Naive thymus-derived CD4-positive, alpha-beta T cell (primary cell): ENCODE results near the gene YLPM1. TPM values are rescaled to one million over a fixed set of nuclear protein-coding genes. Genes with fewer than 3 reads are reported as not detected.

Source experiments
- ATAC-seq: fragments of 150-1000 bp; cut with Tn5 transposase; 2 replicates; pipeline ENCODE4 v1.10.0; 2021; ENCODE audit warnings: mild to moderate bottlenecking, moderate library complexity
- CTCF ChIA-PET: fragments of 350-600 bp; sonication (Branson Sonifier 250); formaldehyde crosslinking; loops from one replicate; lab custom pipeline; 2021; ENCODE audit warnings: antibody characterized with exemption; lab: Charles Lee
- POLR2A ChIA-PET: fragments of 350-600 bp; sonication (Branson Sonifier 250); formaldehyde crosslinking; loops from one replicate; lab custom pipeline; 2021; ENCODE audit warnings: antibody characterized with exemption, inconsistent platforms; lab: Charles Lee
- DNase-seq, 9 donors: peaks; one replicate each; pipeline versions ENCODE4 v3.0.0 to v3.0.0-alpha.2; 2020 to 2022; ENCODE audit warnings: mixed read lengths in 1 of 9
- H3K27ac ChIP-seq: one replicate; pipeline ENCODE4 v1.7.0; 2013; ENCODE audit warnings: mild to moderate bottlenecking, low read depth, low read length, moderate library complexity
- H3K27me3 ChIP-seq, 2 donors: one replicate each; pipeline ENCODE4 v1.7.0; 2013; ENCODE audit warnings: low read length in 2 of 2, mild to moderate bottlenecking in 2 of 2, moderate library complexity in 2 of 2; ENCODE audit not compliant: control insufficient read depth in 2 of 2, insufficient read depth in 2 of 2
- H3K36me3 ChIP-seq, 3 experiments: 1 replicate in 2 of 3; 2 replicates in 1 of 3; pipeline ENCODE4 v1.7.0; 2013; ENCODE audit warnings: low read length in 3 of 3, mild to moderate bottlenecking in 3 of 3, moderate library complexity in 1 of 3; ENCODE audit not compliant: insufficient read depth in 3 of 3, control insufficient read depth in 2 of 3
- H3K4me1 ChIP-seq, 2 donors: one replicate each; pipeline ENCODE4 v1.7.0; 2013; ENCODE audit warnings: low read length in 2 of 2, mild to moderate bottlenecking in 2 of 2, moderate library complexity in 1 of 2; ENCODE audit not compliant: control insufficient read depth in 2 of 2, insufficient read depth in 2 of 2
- H3K4me3 ChIP-seq: 2 replicates; pipeline ENCODE4 v1.7.0; 2013; ENCODE audit warnings: mild to moderate bottlenecking, low read length
- H3K9me3 ChIP-seq, 3 experiments: 1 replicate in 2 of 3; 2 replicates in 1 of 3; pipeline ENCODE4 v1.7.0; 2013; ENCODE audit warnings: low read length in 3 of 3; ENCODE audit not compliant: control insufficient read depth in 2 of 3
- H3K27ac Mint-ChIP-seq, 9 donors: one replicate each; pipeline ENCODE4 v1.8.0; 2020 to 2022; ENCODE audit warnings: mixed read lengths in 9 of 9, mild to moderate bottlenecking in 8 of 9, moderate library complexity in 5 of 9, inconsistent platforms in 2 of 9
- H3K27me3 Mint-ChIP-seq, 5 donors: one replicate each; pipeline ENCODE4 v1.8.0; 2021 to 2022; ENCODE audit warnings: mixed read lengths in 5 of 5, mild to moderate bottlenecking in 1 of 5
- H3K36me3 Mint-ChIP-seq, 5 donors: one replicate each; pipeline ENCODE4 v1.8.0; 2020 to 2022; ENCODE audit warnings: mixed read lengths in 5 of 5, mild to moderate bottlenecking in 3 of 5, inconsistent platforms in 1 of 5
- H3K4me1 Mint-ChIP-seq, 7 donors: one replicate each; pipeline ENCODE4 v1.8.0; 2020 to 2022; ENCODE audit warnings: mixed read lengths in 7 of 7, mild to moderate bottlenecking in 3 of 7, inconsistent platforms in 1 of 7
- H3K4me3 Mint-ChIP-seq, 10 donors: one replicate each; pipeline ENCODE4 v1.8.0; 2020 to 2022; ENCODE audit warnings: mild to moderate bottlenecking in 10 of 10, mixed read lengths in 10 of 10, moderate library complexity in 6 of 10, inconsistent platforms in 2 of 10
- H3K9me3 Mint-ChIP-seq, 11 donors: one replicate each; pipeline ENCODE4 v1.8.0; 2020 to 2022; ENCODE audit warnings: mixed read lengths in 11 of 11, mild to moderate bottlenecking in 4 of 11, inconsistent platforms in 1 of 11, moderate library complexity in 1 of 11
- intact Hi-C, 2 donors: fragments of 100-400 bp; cut with micrococcal nuclease; formaldehyde crosslinking; loops; one replicate each; pipeline ENCODE4 v1.15.1; 2023
- polyA plus RNA-seq, 2 donors: library from polyadenylated mRNA; unstranded; fragments of 300-500 nt; fragmentation: Illumina TruSeq; gene quantifications; one replicate each; pipeline ENCODE4 v1.2.3, GENCODE V29; 2021
- total RNA-seq, 6 experiments: library from RNA in 5 of 6; stranded (reverse) in 5 of 6; gene quantifications; 1 replicate in 5 of 6; 2 replicates in 1 of 6; pipeline ENCODE4 v1.2.3 and lab custom pipeline; 2021 to 2026

The YLPM1 gene
- total and polyA plus RNA-seq, 7 experiments from 2014 or later: 13.5 to 119 (median 94.8) TPM

- Mint-ChIP-seq H3K4me1 (peaks cover 31 to 44% (median 41%) of the 10 kb centered on the region in 7 donors), H3K27me3 (no peaks in the 10 kb centered on the region), H3K27ac (no peak overlapping the region), H3K36me3 (peaks cover 15 to 34% (median 21%) of the 10 kb centered on the region in 5 donors), H3K9me3 (no peaks in the 10 kb centered on the region), H3K4me3 (no peak overlapping the region)
- POLR2A ChIA-PET: no interaction called here
- intact Hi-C loops: no loop called here
- Histone ChIP-seq H3K9me3 (no peaks in the 10 kb centered on the region), H3K27ac (no peak overlapping the region), H3K36me3 (peaks cover 0 to 33% (median 0%) of the 10 kb centered on the region in 3 experiments), H3K4me3 (no peak overlapping the region), H3K27me3 (no peaks in the 10 kb centered on the region), H3K4me1 (peaks cover 16 to 36% of the 10 kb centered on the region in 2 donors)
- no peak for DNase-seq
- CTCF ChIA-PET: interaction anchor here (0.7 kb wide), 1 partner anchor 16 kb away, joined by 3 read pairs; no protein-coding TSS in a partner anchor
- ATAC-seq: no peak
Measured at GRCh38 chr14:74832849-74833248, 69.7 kb downstream of the YLPM1 start.

GRCh38 chr14:74834692-74835392, 71.7 kb downstream of the YLPM1 start:
- intact Hi-C loops: no loop called here
- H3K9me3 Mint-ChIP-seq: no peaks in the 10 kb centered on the region
- H3K36me3 Mint-ChIP-seq: peaks cover 7 to 25% (median 10%) of the 10 kb centered on the region in 5 donors
- no peaks in the 10 kb centered on the region for H3K27me3 Mint-ChIP-seq
- peak overlapping the region in 9 of 10 donors; percentile 7 to 87 (median 40) for H3K4me3 Mint-ChIP-seq
- H3K27ac ChIP-seq: peak overlapping the region; percentile 72
- H3K27me3 ChIP-seq: no peaks in the 10 kb centered on the region
- peaks cover 30 to 63% (median 56%) of the 10 kb centered on the region in 7 donors for H3K4me1 Mint-ChIP-seq
- no peak for ATAC-seq
- POLR2A ChIA-PET: interaction anchor here (0.6 to 1.4 kb wide), 6 partner anchors 8 to 87 kb away, joined by 3 to 4 read pairs (median 3); partner anchors contain the start of gene YLPM1
- H3K36me3 ChIP-seq: peaks cover 0 to 17% (median 0%) of the 10 kb centered on the region in 3 experiments
- peaks cover 30 to 49% of the 10 kb centered on the region in 2 donors for H3K4me1 ChIP-seq
- H3K27ac Mint-ChIP-seq: peak overlapping the region in 8 of 9 donors; percentile 78 to 99 (median 91)
- DNase-seq: no peak
- H3K9me3 ChIP-seq: no peaks in the 10 kb centered on the region
- CTCF ChIA-PET: interaction anchor here (0.8 kb wide), 1 partner anchor 232 kb away, joined by 3 read pairs; no protein-coding TSS in a partner anchor
- no peak overlapping the region for H3K4me3 ChIP-seq

GRCh38 chr14:74835645-74836250, 72.6 kb downstream of the YLPM1 start:
- intact Hi-C loops: no loop called here
- POLR2A ChIA-PET: interaction anchor here (0.6 to 1.6 kb wide), 12 partner anchors 9 to 217 kb away, joined by 3 to 8 read pairs (median 3); partner anchors contain the start of gene YLPM1

GRCh38 chr14:74836251-74836960, 73.3 kb downstream of the YLPM1 start:
- H3K36me3 Mint-ChIP-seq: peaks cover 0 to 22% (median 0%) of the 10 kb centered on the region in 5 donors
- peak overlapping the region; percentile 78 to 99 (median 90) for H3K27ac Mint-ChIP-seq
- intact Hi-C loops: no loop called here
- H3K9me3 Mint-ChIP-seq: no peaks in the 10 kb centered on the region
- H3K4me1 ChIP-seq: peaks cover 43 to 55% of the 10 kb centered on the region in 2 donors
- H3K4me1 Mint-ChIP-seq: peaks cover 36 to 78% (median 72%) of the 10 kb centered on the region in 7 donors
- H3K27me3 ChIP-seq: no peaks in the 10 kb centered on the region
- H3K9me3 ChIP-seq: no peaks in the 10 kb centered on the region
- H3K4me3 ChIP-seq: no peak overlapping the region
- peaks cover 0 to 1% (median 0%) of the 10 kb centered on the region in 3 experiments for H3K36me3 ChIP-seq
- H3K27me3 Mint-ChIP-seq: no peaks in the 10 kb centered on the region
- H3K27ac ChIP-seq: peak overlapping the region; percentile 72
- ATAC-seq (no peak), DNase-seq (no peak)
- H3K4me3 Mint-ChIP-seq: peak overlapping the region; percentile 25 to 87 (median 63)
- POLR2A ChIA-PET: interaction anchor here (0.6 to 1.6 kb wide), 12 partner anchors 8 to 218 kb away, joined by 3 to 8 read pairs (median 3); partner anchors contain the start of gene YLPM1
- CTCF ChIA-PET: interaction anchor here (0.6 to 1.7 kb wide), 3 partner anchors 24 to 73 kb away, joined by 4 to 13 read pairs (median 4); partner anchors contain the start of gene YLPM1

More at GRCh38 chr14:74835645-74836250, 72.6 kb downstream of the YLPM1 start:
- no peaks in the 10 kb centered on the region for H3K9me3 ChIP-seq
- H3K27me3 ChIP-seq: no peaks in the 10 kb centered on the region
- Mint-ChIP-seq H3K4me3 (peak overlapping the region; percentile 30 to 87 (median 78)), H3K9me3 (no peaks in the 10 kb centered on the region), H3K4me1 (peaks cover 30 to 72% (median 65%) of the 10 kb centered on the region in 7 donors), H3K27me3 (no peaks in the 10 kb centered on the region), H3K27ac (peak overlapping the region; percentile 78 to 99 (median 90)), H3K36me3 (peaks cover 0 to 18% (median 1%) of the 10 kb centered on the region in 5 donors)
- H3K27ac ChIP-seq: peak overlapping the region; percentile 72
- peak; percentile 42 for ATAC-seq
- peak in 4 of 9 donors; percentile 18 to 23 (median 22) for DNase-seq
- CTCF ChIA-PET: interaction anchor here (0.6 to 1.7 kb wide), 3 partner anchors 24 to 72 kb away, joined by 4 to 13 read pairs (median 4); partner anchors contain the start of gene YLPM1
- no peak overlapping the region for H3K4me3 ChIP-seq
- peaks cover 0 to 8% (median 0%) of the 10 kb centered on the region in 3 experiments for H3K36me3 ChIP-seq
- H3K4me1 ChIP-seq: peaks cover 37 to 49% of the 10 kb centered on the region in 2 donors

- H3K27me3 Mint-ChIP-seq: no peaks in the 10 kb centered on the region
- H3K4me1 Mint-ChIP-seq: peaks cover 47 to 94% (median 86%) of the 10 kb centered on the region in 7 donors
- Histone ChIP-seq H3K27ac (peak overlapping the region; percentile 72), H3K27me3 (no peaks in the 10 kb centered on the region), H3K9me3 (no peaks in the 10 kb centered on the region), H3K4me3 (no peak overlapping the region), H3K36me3 (no peaks in the 10 kb centered on the region), H3K4me1 (peaks cover 48 to 65% of the 10 kb centered on the region in 2 donors)
- H3K27ac Mint-ChIP-seq: peak overlapping the region; percentile 80 to 99 (median 95)
- peak overlapping the region; percentile 30 to 87 (median 82) for H3K4me3 Mint-ChIP-seq
- no peaks in the 10 kb centered on the region for H3K9me3 Mint-ChIP-seq
- ChIA-PET POLR2A (interaction anchor here (1.4 to 1.9 kb wide), 3 partner anchors 17 to 61 kb away, joined by 3 to 5 read pairs (median 5); no protein-coding TSS in a partner anchor), CTCF (interaction anchor here (1.0 to 1.4 kb wide), 3 partner anchors 24 to 250 kb away, joined by 4 to 5 read pairs (median 4); no protein-coding TSS in a partner anchor)
- peak; percentile 75 for ATAC-seq
- peaks cover 0 to 26% (median 0%) of the 10 kb centered on the region in 5 donors for H3K36me3 Mint-ChIP-seq
- intact Hi-C loops: loop anchor here (1.0 to 2.0 kb wide), 2 partner anchors 15 to 75 kb away; partner anchors contain the start of gene YLPM1 (in 2 of the 2)
- peak in 7 of 9 donors; percentile 34 to 62 (median 46) for DNase-seq
Measured at GRCh38 chr14:74838166-74838565, 75.0 kb downstream of the YLPM1 start.
